OCI-LY7 (cell line): ENCODE measurements around the gene TBC1D1. TPM values are rescaled to one million over a fixed set of nuclear protein-coding genes. Genes with fewer than 3 reads are reported as not detected.

Source experiments
- BruUV-seq: library from RNA; stranded (reverse); fragments of 400-500 nt; replicated peaks from 2 replicates; lab custom pipeline; 2021; lab: Mats Ljungman, UMichigan
- CTCF ChIA-PET: fragments of 300-600 bp; sonication (Branson Sonifier 250); formaldehyde crosslinking; loops from one replicate; lab custom pipeline; 2022; ENCODE audit warnings: antibody characterized with exemption; ENCODE audit not compliant: unreplicated experiment; lab: Charles Lee
- POLR2A ChIA-PET: fragments of 300-600 bp; sonication (Branson Sonifier 250); formaldehyde crosslinking; loops from one replicate; lab custom pipeline; 2022; ENCODE audit warnings: antibody characterized with exemption; lab: Charles Lee
- DNase-seq: peaks from one replicate; pipeline ENCODE4 v3.0.0-alpha.2; 2015; ENCODE audit warnings: low spot score
- H2AFZ ChIP-seq: fragments of 200-600 bp; sonication (generic), shearing (Covaris generic); 2 replicates; pipeline ENCODE4 v1.6.1; 2014; ENCODE audit warnings: mild to moderate bottlenecking, antibody characterized with exemption, low read length, moderate library complexity
- H3K27ac ChIP-seq: fragments of 200-600 bp; sonication (generic); 2 replicates; pipeline ENCODE4 v1.5.1; 2014; ENCODE audit warnings: mixed run types, low read depth, mild to moderate bottlenecking, moderate library complexity, low read length, inconsistent platforms; ENCODE audit not compliant: poor library complexity, severe bottlenecking
- H3K36me3 ChIP-seq: fragments of 200-600 bp; sonication (generic); 2 replicates; pipeline ENCODE4 v1.6.1; 2014; ENCODE audit warnings: mild to moderate bottlenecking, antibody characterized with exemption, low read length, moderate library complexity, mixed read lengths; ENCODE audit not compliant: insufficient read depth
- H3K4me1 ChIP-seq: fragments of 200-600 bp; sonication (generic); 2 replicates; pipeline ENCODE4 v1.5.1; 2014; ENCODE audit warnings: mild to moderate bottlenecking, low read length; ENCODE audit not compliant: insufficient read depth, poor library complexity, severe bottlenecking
- H3K4me2 ChIP-seq: fragments of 200-600 bp; sonication (generic); 2 replicates; pipeline ENCODE4 v1.6.1; 2014; ENCODE audit warnings: mild to moderate bottlenecking, low read length
- H3K4me3 ChIP-seq: fragments of 200-600 bp; sonication (generic); 2 replicates; pipeline ENCODE4 v1.5.1; 2014; ENCODE audit warnings: mild to moderate bottlenecking, low read depth, low read length; ENCODE audit not compliant: poor library complexity, severe bottlenecking
- H3K79me2 ChIP-seq: fragments of 200-600 bp; sonication (generic); 2 replicates; pipeline ENCODE4 v1.6.1; 2016; ENCODE audit warnings: low read depth, mild to moderate bottlenecking, low read length, moderate library complexity, mixed read lengths; ENCODE audit not compliant: insufficient read depth
- H3K9me2 ChIP-seq: fragments of 200-600 bp; sonication (generic); 2 replicates; pipeline ENCODE4 v1.6.1; 2016; ENCODE audit warnings: mild to moderate bottlenecking, low read length, mixed read lengths; ENCODE audit not compliant: insufficient read depth
- H3K9me3 ChIP-seq: fragments of 200-600 bp; sonication (generic); 2 replicates; pipeline ENCODE4 v1.6.1; 2014; ENCODE audit warnings: mild to moderate bottlenecking, mixed run types, low read length, mixed read lengths
- H4K20me1 ChIP-seq: fragments of 200-600 bp; sonication (generic); 2 replicates; pipeline ENCODE4 v1.6.1; 2014; ENCODE audit warnings: mild to moderate bottlenecking, antibody characterized with exemption, low read length, moderate library complexity, mixed read lengths; ENCODE audit not compliant: insufficient read depth
- CTCF ChIP-seq: fragments of 200-600 bp; sonication (generic); conservative IDR thresholded peaks from 2 replicates; pipeline ENCODE4 v1.5.1; 2014; ENCODE audit warnings: mild to moderate bottlenecking, antibody characterized with exemption, low read length, moderate library complexity, mixed read lengths
- EZH2phosphoT487 ChIP-seq: fragments of 200-600 bp; sonication (generic); IDR thresholded peaks from 2 replicates; pipeline ENCODE4 v1.6.1; 2018; ENCODE audit warnings: low read depth, borderline replicate concordance, mild to moderate bottlenecking, mixed run types, antibody characterized with exemption, low read length, moderate library complexity, mixed read lengths
- intact Hi-C: fragments of 100-400 bp; cut with micrococcal nuclease; formaldehyde crosslinking; loops from one replicate; pipeline ENCODE4 v1.10.0; 2022; ENCODE audit not compliant: unreplicated experiment
- total RNA-seq, 2 experiments: library from RNA; depleted of rRNA in 1 of 2; stranded (reverse); fragments of >200 nt in 1 of 2; shearing (Covaris generic) in 1 of 2; gene quantifications; 2 replicates each; pipeline ENCODE4 v1.2.3, GENCODE V29; 2014 to 2022

Gene TBC1D1
- total RNA-seq, 2 experiments from 2014 or later: 539 to 545 TPM

DNA sequence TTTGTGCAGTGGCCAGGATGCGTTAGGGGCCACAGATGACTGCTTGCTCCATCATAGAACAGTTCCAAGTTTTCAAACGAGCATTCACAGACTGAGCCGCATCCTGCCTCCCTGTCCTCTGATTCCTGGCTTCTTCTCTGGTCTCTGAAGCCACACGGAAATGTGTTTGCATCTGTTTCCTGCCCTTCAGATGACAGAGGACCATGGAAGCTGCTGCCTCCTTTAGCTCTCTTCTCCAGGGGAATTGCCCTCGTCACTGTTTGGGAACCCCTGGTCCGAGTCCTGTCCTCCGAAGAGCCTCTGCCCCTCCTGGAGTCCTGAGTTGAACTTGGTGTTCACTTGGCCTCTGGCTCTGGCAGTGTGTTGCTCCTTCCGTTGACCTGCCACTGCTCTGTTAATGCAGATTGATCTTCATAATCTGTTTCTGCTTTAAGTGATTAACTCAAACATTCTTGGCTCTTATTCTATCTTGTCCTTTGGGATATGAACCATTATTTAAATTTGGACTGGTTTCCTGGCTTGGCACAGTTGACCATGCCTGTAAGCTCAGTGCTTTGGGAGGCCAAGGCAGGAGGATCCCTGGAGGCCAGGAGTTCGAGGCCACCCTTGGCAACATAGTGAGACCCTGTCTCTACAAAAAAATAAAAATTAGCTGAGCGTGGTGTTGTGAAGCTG lies 165.3 kb downstream of the TBC1D1 start:
- H2AFZ ChIP-seq: no peak overlapping the region

DNA sequence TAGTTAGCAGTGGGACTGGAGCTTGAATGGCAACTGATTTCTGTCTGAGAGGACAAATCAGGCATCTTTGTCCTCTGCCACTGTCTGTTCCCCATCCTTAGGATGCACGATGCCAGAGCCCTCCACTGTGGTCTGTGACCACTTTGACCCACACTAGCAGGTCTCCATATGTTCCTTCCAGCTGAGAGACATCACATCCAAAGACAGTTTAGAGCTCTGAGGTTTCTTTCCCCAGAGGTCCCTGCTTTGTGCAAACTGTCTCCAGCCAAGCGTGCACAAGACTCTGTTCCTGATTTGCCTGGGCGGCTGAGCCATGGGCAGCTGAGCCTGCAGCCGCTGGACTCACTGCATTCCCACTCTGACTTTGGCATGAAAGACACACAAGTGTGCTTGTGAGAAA lies 167.3 kb downstream of the TBC1D1 start:
- CTCF ChIA-PET: no interaction called here
- intact Hi-C loops: no loop called here
- POLR2A ChIA-PET: interaction anchor here (0.6 kb wide), 1 partner anchor 75 kb away, joined by 5 read pairs; no protein-coding TSS in a partner anchor
- Histone ChIP-seq H3K4me3 (no peak overlapping the region), H4K20me1 (no peaks in the 10 kb centered on the region), H3K4me2 (no peak overlapping the region), H3K4me1 (no peaks in the 10 kb centered on the region), H3K9me3 (no peaks in the 10 kb centered on the region), H3K79me2 (no peaks in the 10 kb centered on the region), H3K9me2 (no peaks in the 10 kb centered on the region), H2AFZ (no peak overlapping the region), H3K27ac (no peak overlapping the region), H3K36me3 (peaks cover 99% of the 10 kb centered on the region)
- no TSS peak for BruUV-seq
- TF ChIP-seq CTCF: no peak
- TF ChIP-seq EZH2phosphoT487: no peak
- DNase-seq: no peak

More for the DNA sequence above, 165.3 kb downstream of the TBC1D1 start:
- TF ChIP-seq CTCF: no peak
- TF ChIP-seq EZH2phosphoT487: no peak
- Histone ChIP-seq H3K27ac (no peak overlapping the region), H3K4me1 (no peaks in the 10 kb centered on the region), H3K9me3 (no peaks in the 10 kb centered on the region), H3K79me2 (no peaks in the 10 kb centered on the region), H3K9me2 (no peaks in the 10 kb centered on the region), H3K36me3 (peaks cover 100% of the 10 kb centered on the region), H3K4me2 (no peak overlapping the region), H4K20me1 (no peaks in the 10 kb centered on the region), H3K4me3 (no peak overlapping the region)
- CTCF ChIA-PET: no interaction called here
- no TSS peak for BruUV-seq
- intact Hi-C loops: no loop called here
- no peak for DNase-seq
- POLR2A ChIA-PET: interaction anchor here (0.6 kb wide), 1 partner anchor 15 kb away, joined by 3 read pairs; no protein-coding TSS in a partner anchor

GRCh38 chr4:38060829-38061431 lies 170.0 kb downstream of the TBC1D1 start:
- Histone ChIP-seq H3K27ac (no peak overlapping the region), H3K4me3 (no peak overlapping the region), H2AFZ (no peak overlapping the region), H3K4me1 (no peaks in the 10 kb centered on the region), H3K79me2 (no peaks in the 10 kb centered on the region), H4K20me1 (no peaks in the 10 kb centered on the region), H3K9me2 (no peaks in the 10 kb centered on the region), H3K4me2 (no peak overlapping the region), H3K36me3 (peaks cover 98% of the 10 kb centered on the region), H3K9me3 (no peaks in the 10 kb centered on the region)
- BruUV-seq: TSS peak; percentile 5
- no peak for DNase-seq
- TF ChIP-seq EZH2phosphoT487 (no peak), CTCF (no peak)
- ChIA-PET CTCF (no interaction called here), POLR2A (no interaction called here)
- intact Hi-C loops: no loop called here
